HepG2 (cell line): Measurements from ENCODE around the gene NEDD4L. TPM values are rescaled to one million over a fixed set of nuclear protein-coding genes. Genes with fewer than 3 reads are reported as not detected.

Source experiments
- ATAC-seq: fragments of 200-7000 bp; cut with Tn5 transposase; 3 replicates; pipeline ENCODE4 v1.9.1; 2020; ENCODE audit warnings: mild to moderate bottlenecking, moderate library complexity
- BruUV-seq: library from RNA; stranded (reverse); fragments of 400-500 nt; replicated peaks from 2 replicates; lab custom pipeline; 2021; lab: Mats Ljungman, UMichigan
- CTCF ChIA-PET: fragments of 300-600 bp; formaldehyde crosslinking; extraction: SDS; loops from one replicate; lab custom pipeline; 2021; ENCODE audit warnings: low total read pairs, inconsistent platforms, low intra/inter-chr PET ratio; lab: Yijun Ruan, JAX
- POLR2A ChIA-PET: fragments of 350-600 bp; sonication (Branson Sonifier 250); formaldehyde crosslinking; loops from one replicate; lab custom pipeline; 2020; ENCODE audit warnings: antibody characterized with exemption, inconsistent platforms; lab: Yijun Ruan, JAX
- DNase-seq: peaks from one replicate; pipeline ENCODE4 v3.0.0-alpha.2; 2015; ENCODE audit warnings: low spot score
- FAIRE-seq: peaks from 3 replicates; lab custom pipeline; 2011; peaks lifted over from hg19 to GRCh38; lab: Jason Lieb, UNC
- H2AFZ ChIP-seq: one replicate; pipeline ENCODE4 v1.6.1; 2011; ENCODE audit warnings: low read length, inconsistent platforms
- H3K27ac ChIP-seq: fragments of 300-600 bp; 3 replicates; pipeline ENCODE4 v1.8.0; 2011; ENCODE audit warnings: mixed run types, mild to moderate bottlenecking, mixed read lengths, low read length, inconsistent platforms; ENCODE audit not compliant: insufficient read depth; ENCODE audit errors: extremely low read length
- H3K27me3 ChIP-seq, 2 experiments: fragments of 200-600 bp in 1 of 2; 2 replicates in 1 of 2; 3 replicates in 1 of 2; pipeline versions ENCODE4 v1.6.0 to v1.8.0; 2011; ENCODE audit warnings: low read length in 2 of 2, mild to moderate bottlenecking in 2 of 2, moderate library complexity in 2 of 2, inconsistent platforms in 1 of 2; ENCODE audit not compliant: insufficient read depth in 2 of 2, control insufficient read depth in 1 of 2
- H3K36me3 ChIP-seq, 2 experiments: fragments of 200-600 bp in 1 of 2; replicated peaks in 1 of 2; 2 replicates in 1 of 2; 3 replicates in 1 of 2; pipeline versions ENCODE4 v1.5.1 to v1.8.0; 2011; ENCODE audit warnings: low read length in 2 of 2, inconsistent platforms in 1 of 2; ENCODE audit not compliant: insufficient read depth in 2 of 2, control insufficient read depth in 1 of 2
- H3K4me1 ChIP-seq: 2 replicates; pipeline ENCODE4 v1.5.1; 2012; ENCODE audit warnings: low read length, inconsistent platforms; ENCODE audit not compliant: insufficient read depth
- H3K4me2 ChIP-seq: 2 replicates; pipeline ENCODE4 v1.6.0; 2011; ENCODE audit warnings: low read depth, low read length, inconsistent platforms
- H3K4me3 ChIP-seq, 3 experiments: fragments of 200-600 bp in 1 of 3; sonication (generic), shearing (Covaris generic) in 1 of 3; replicated peaks in 1 of 3; 2 replicates each; pipeline ENCODE4 v1.5.1; 2011 to 2016; ENCODE audit warnings: low read length in 3 of 3, inconsistent platforms in 2 of 3, low read depth in 2 of 3, mild to moderate bottlenecking in 2 of 3, control low read depth in 1 of 3, mixed read lengths in 1 of 3; ENCODE audit not compliant: insufficient read depth in 1 of 3
- H3K79me2 ChIP-seq: one replicate; pipeline ENCODE4 v1.6.1; 2011; ENCODE audit warnings: low read length, inconsistent platforms; ENCODE audit not compliant: insufficient read depth
- H3K9ac ChIP-seq: 2 replicates; pipeline ENCODE4 v1.6.0; 2011; ENCODE audit warnings: mild to moderate bottlenecking, low read depth, low read length, inconsistent platforms; ENCODE audit not compliant: insufficient read depth
- H3K9me3 ChIP-seq: 2 replicates; pipeline ENCODE4 v1.5.1; 2012; ENCODE audit warnings: mild to moderate bottlenecking, low read length
- H4K20me1 ChIP-seq: 2 replicates; pipeline ENCODE4 v1.6.0; 2011; ENCODE audit warnings: inconsistent platforms, mild to moderate bottlenecking, low read length, moderate library complexity; ENCODE audit not compliant: insufficient read depth
- ATAD3A ChIP-seq: sonication (generic); formaldehyde crosslinking; IDR thresholded peaks from 2 replicates; pipeline ENCODE4 v1.4.0; 2020; ENCODE audit warnings: missing genetic modification reagents
- ATF3 ChIP-seq: sonication (generic); formaldehyde crosslinking; IDR thresholded peaks from 2 replicates; pipeline ENCODE4 v1.4.0; 2020; ENCODE audit warnings: missing genetic modification reagents
- GABPA ChIP-seq, 2 experiments: IDR thresholded peaks; 2 replicates each; pipeline ENCODE4 v1.6.1; 2011 to 2016; ENCODE audit warnings: low read depth in 2 of 2, low read length in 1 of 2, missing biosample characterization in 1 of 2, missing genetic modification characterization in 1 of 2
- JUN ChIP-seq: sonication (generic); formaldehyde crosslinking; IDR thresholded peaks from 2 replicates; pipeline ENCODE4 v1.4.0; 2020; ENCODE audit warnings: mild to moderate bottlenecking, missing genetic modification reagents
- MBD4 ChIP-seq: IDR thresholded peaks from 2 replicates; pipeline ENCODE4 v1.6.1; 2012; ENCODE audit warnings: low read length, inconsistent platforms, borderline replicate concordance
- NBN ChIP-seq: fragments of 450-650 bp; conservative IDR thresholded peaks from 2 replicates; pipeline ENCODE4 v1.6.1; 2017
- NFE2 ChIP-seq: sonication (generic); formaldehyde crosslinking; IDR thresholded peaks from 2 replicates; pipeline ENCODE4 v1.4.0; 2020; ENCODE audit warnings: missing genetic modification reagents
- NRL ChIP-seq: sonication (generic); formaldehyde crosslinking; IDR thresholded peaks from 2 replicates; pipeline ENCODE4 v1.5.0; 2020; ENCODE audit warnings: missing genetic modification reagents, mild to moderate bottlenecking, moderate library complexity, borderline replicate concordance
- SAFB2 ChIP-seq: sonication (generic); formaldehyde crosslinking; IDR thresholded peaks from 2 replicates; pipeline ENCODE4 v1.5.1; 2020; ENCODE audit warnings: missing genetic modification reagents, low read depth, mild to moderate bottlenecking, borderline replicate concordance
- SOX5 ChIP-seq: IDR thresholded peaks from 2 replicates; pipeline ENCODE4 v1.6.1; 2016; ENCODE audit warnings: borderline replicate concordance
- TERF1 ChIP-seq: sonication (generic); formaldehyde crosslinking; IDR thresholded peaks from 2 replicates; pipeline ENCODE4 v1.8.0; 2022; ENCODE audit warnings: mild to moderate bottlenecking, missing genetic modification reagents, moderate library complexity
- THYN1 ChIP-seq: sonication (generic); formaldehyde crosslinking; IDR thresholded peaks from 2 replicates; pipeline ENCODE4 v1.8.1; 2023; ENCODE audit warnings: low read depth, mild to moderate bottlenecking, moderate library complexity, missing genetic modification reagents, borderline replicate concordance
- YEATS4 ChIP-seq: sonication (generic); formaldehyde crosslinking; IDR thresholded peaks from 2 replicates; pipeline ENCODE4 v1.4.0; 2020; ENCODE audit warnings: missing genetic modification reagents, borderline replicate concordance
- ZBTB21 ChIP-seq: sonication (generic); formaldehyde crosslinking; IDR thresholded peaks from 2 replicates; pipeline ENCODE4 v1.4.0; 2020; ENCODE audit warnings: missing genetic modification reagents
- ZBTB44 ChIP-seq: sonication (generic); formaldehyde crosslinking; IDR thresholded peaks from 2 replicates; pipeline ENCODE4 v1.4.0; 2020; ENCODE audit warnings: missing genetic modification reagents
- ZFP82 ChIP-seq: sonication (generic); formaldehyde crosslinking; IDR thresholded peaks from 2 replicates; pipeline ENCODE4 v1.5.1; 2020; ENCODE audit warnings: mild to moderate bottlenecking, missing genetic modification reagents, borderline replicate concordance
- ZFYVE20 ChIP-seq: sonication (generic); formaldehyde crosslinking; IDR thresholded peaks from 2 replicates; pipeline ENCODE4 v1.8.0; 2023; ENCODE audit warnings: low read depth, mild to moderate bottlenecking, moderate library complexity, missing genetic modification reagents, borderline replicate concordance
- ZNF550 ChIP-seq: sonication (generic); formaldehyde crosslinking; IDR thresholded peaks from 2 replicates; pipeline ENCODE4 v1.4.0; 2020; ENCODE audit warnings: mild to moderate bottlenecking, missing genetic modification reagents, borderline replicate concordance
- ZNF747 ChIP-seq: sonication (generic); formaldehyde crosslinking; IDR thresholded peaks from 2 replicates; pipeline ENCODE4 v1.8.1; 2023; ENCODE audit warnings: missing genetic modification reagents, mild to moderate bottlenecking, borderline replicate concordance
- ZSCAN29 ChIP-seq: sonication (generic); formaldehyde crosslinking; conservative IDR thresholded peaks from 2 replicates; pipeline ENCODE4 v1.4.0; 2020; ENCODE audit warnings: mild to moderate bottlenecking, missing genetic modification reagents
- WGBS: methylation state at CpG from one replicate; pipeline ENCODE4 v1.1.6; 2017; ENCODE audit warnings: low lambda C conversion rate; 5-methylcytosine and 5-hydroxymethylcytosine counted together
- in situ Hi-C: cut with HindIII; loops from 2 replicates; pipeline ENCODE4 v1.10.0; 2017; ENCODE audit warnings: low pct_unique_long_range_greater_than_20kb; ENCODE audit not compliant: extremely low pct_ligation_motif_present
- intact Hi-C: fragments of 100-400 bp; cut with micrococcal nuclease; formaldehyde crosslinking; loops from one replicate; pipeline ENCODE4 v1.10.0; 2022; ENCODE audit not compliant: unreplicated experiment
- polyA plus RNA-seq, 8 experiments: library from polyadenylated mRNA; depleted of rRNA in 3 of 8; stranded (reverse) in 7 of 8; unstranded in 1 of 8; fragments of >200 nt; fragmentation: Illumina TruSeq in 4 of 8; extraction: Trizol in 4 of 8; gene quantifications; 2 replicates each; pipeline versions ENCODE4 v1.2.1 to v1.2.3, GENCODE V29; 2011 to 2016; ENCODE audit warnings: low read depth in 4 of 8, missing spikeins in 1 of 8, mixed read lengths in 1 of 8; ENCODE audit not compliant: insufficient read depth in 1 of 8
- total RNA-seq, 5 experiments: library from RNA; depleted of rRNA; stranded (reverse); fragments of >200 nt; fragmentation: Illumina TruSeq; extraction: Trizol; gene quantifications; 2 replicates each; pipeline ENCODE4 v1.2.3, GENCODE V29; 2016; ENCODE audit warnings: low read depth in 1 of 5

NEDD4L gene
- total and polyA plus RNA-seq, 2 of the 13 experiments (the other 11 are each of a cell fraction or from before 2014, with no cell fraction given), result 168 to 390 TPM

GRCh38 chr18:58413667-58414628 is 369.9 kb downstream of the NEDD4L start:
- in situ Hi-C loops, result loop anchor here (10.0 kb wide), 1 partner anchor 389 kb away; no protein-coding TSS in a partner anchor
- peak overlapping the region; percentile 73 for H3K4me2 ChIP-seq
- H3K9me3 ChIP-seq, result no peaks in the 10 kb centered on the region
- H3K79me2 ChIP-seq, result peaks cover 18% of the 10 kb centered on the region
- BruUV-seq, result no TSS peak
- intact Hi-C loops, result loop anchor here (1.0 to 10.0 kb wide), 2 partner anchors 401 to 789 kb away; partner anchors contain the start of gene NARS1
- H3K9ac ChIP-seq, result peak overlapping the region; percentile 88
- peak; percentile 100 for DNase-seq
- peak overlapping the region; percentile 98 for H3K27ac ChIP-seq
- ChIA-PET CTCF (interaction anchor here (1.3 kb wide), 1 partner anchor 80 kb away, joined by 4 read pairs; no protein-coding TSS in a partner anchor), POLR2A (interaction anchor here (0.5 to 6.8 kb wide), 31 partner anchors 9 to 727 kb away, joined by 3 to 181 read pairs (median 5); partner anchors contain the start of genes MALT1 and NEDD4L)
- peak overlapping the region in 1 of 3 experiments; percentile 47; a peak in 2 of 6 replicates for H3K4me3 ChIP-seq
- peak; percentile 99 for FAIRE-seq
- no peaks in the 10 kb centered on the region for H4K20me1 ChIP-seq
- no peaks in the 10 kb centered on the region for H3K36me3 ChIP-seq
- H3K27me3 ChIP-seq, result no peaks in the 10 kb centered on the region
- WGBS, result 6% methylated on average over 10 of the region's 12 CpGs
- peak; percentile 88 for ATAC-seq
- peaks cover 98% of the 10 kb centered on the region for H3K4me1 ChIP-seq
- H2AFZ ChIP-seq, result no peak overlapping the region
- no peak; the same call in 1 of the 2 replicates for TF ChIP-seq ATF3 (CRISPR knock-in tag)
- peak; percentile 95 for TF ChIP-seq SOX5 (CRISPR knock-in tag)
- TF ChIP-seq ATAD3A (CRISPR knock-in tag), result no peak
- no peak; the same call in 1 of the 2 replicates for TF ChIP-seq ZBTB44 (CRISPR knock-in tag)
- no peak for TF ChIP-seq NFE2 (CRISPR knock-in tag)
- TF ChIP-seq ZSCAN29 (CRISPR knock-in tag), result peak; percentile 93
- TF ChIP-seq ZFP82 (CRISPR knock-in tag), result peak; percentile 94
- TF ChIP-seq YEATS4 (CRISPR knock-in tag), result peak; percentile 69; the same call in 1 of the 2 replicates
- TF ChIP-seq ZNF747, result peak; percentile 62
- no peak for TF ChIP-seq ZFYVE20
- no peak for TF ChIP-seq NRL
- TF ChIP-seq SAFB2 (CRISPR knock-in tag), result no peak; the same call in 1 of the 2 replicates
- no peak for TF ChIP-seq THYN1 (CRISPR knock-in tag)
- peak; percentile 39; the same call in 1 of the 2 replicates for TF ChIP-seq ZBTB21
- 0 out of 2 replicates have a peak, but pooled peaks have one; percentile 48 for TF ChIP-seq ZNF550 (CRISPR knock-in tag)
- no peak for TF ChIP-seq NBN
- TF ChIP-seq TERF1 (CRISPR knock-in tag), result no peak
- TF ChIP-seq JUN (CRISPR knock-in tag), result peak; percentile 94
- TF ChIP-seq MBD4, result no peak
- TF ChIP-seq GABPA (IDR thresholded peaks at IDR 0.05; ENCODE audit: low read depth, low read length), result no peak
- no peak for TF ChIP-seq GABPA (CRISPR knock-in tag; IDR thresholded peaks at IDR 0.05; ENCODE audit: low read depth)
